OCI-LY1 (cell line): Measurements from ENCODE around the gene LRIG1.

Source experiments
- H2AFZ ChIP-seq: fragments of 200-600 bp; sonication (generic), shearing (Covaris generic); 2 replicates; pipeline ENCODE4 v1.6.0; 2014; ENCODE audit warnings: antibody characterized with exemption, mild to moderate bottlenecking, low read length
- H3F3A ChIP-seq: fragments of 200-600 bp; sonication (generic), shearing (Covaris generic); 2 replicates; pipeline ENCODE4 v1.6.0; 2014; ENCODE audit warnings: mild to moderate bottlenecking, antibody characterized with exemption, low read length, moderate library complexity; ENCODE audit not compliant: insufficient read depth
- H3K27ac ChIP-seq: fragments of 200-600 bp; sonication (generic); 2 replicates; pipeline ENCODE4 v1.5.1; 2014; ENCODE audit warnings: low read length, mixed run types, mild to moderate bottlenecking, low read depth; ENCODE audit not compliant: poor library complexity, severe bottlenecking
- H3K27me3 ChIP-seq: fragments of 200-600 bp; sonication (generic); 2 replicates; pipeline ENCODE4 v1.6.0; 2014; ENCODE audit warnings: antibody characterized with exemption, mild to moderate bottlenecking, low read length, moderate library complexity; ENCODE audit not compliant: insufficient read depth
- H3K36me3 ChIP-seq: fragments of 200-600 bp; sonication (generic); 2 replicates; pipeline ENCODE4 v1.6.1; 2014; ENCODE audit warnings: mild to moderate bottlenecking, antibody characterized with exemption, low read length, moderate library complexity, mixed read lengths; ENCODE audit not compliant: insufficient read depth
- H3K4me1 ChIP-seq: fragments of 200-600 bp; sonication (generic); 2 replicates; pipeline ENCODE4 v1.5.1; 2014; ENCODE audit warnings: mild to moderate bottlenecking, low read length, moderate library complexity; ENCODE audit not compliant: insufficient read depth, severe bottlenecking
- H3K4me2 ChIP-seq: fragments of 200-600 bp; sonication (generic), shearing (Covaris generic); 2 replicates; pipeline ENCODE4 v1.6.1; 2014; ENCODE audit warnings: low read length
- H3K4me3 ChIP-seq: fragments of 200-600 bp; sonication (generic); 2 replicates; pipeline ENCODE4 v1.5.1; 2014; ENCODE audit warnings: low read length, low read depth, mild to moderate bottlenecking, mixed read lengths; ENCODE audit not compliant: poor library complexity, severe bottlenecking
- H3K79me2 ChIP-seq: fragments of 200-600 bp; shearing (Covaris generic); 2 replicates; pipeline ENCODE4 v1.6.1; 2016; ENCODE audit warnings: mixed run types, low read length, mixed read lengths; ENCODE audit not compliant: insufficient read depth
- H3K9ac ChIP-seq: fragments of 200-600 bp; sonication (generic), shearing (Covaris generic); 2 replicates; pipeline ENCODE4 v1.6.1; 2014; ENCODE audit warnings: mild to moderate bottlenecking, low read length, mixed read lengths
- H3K9me2 ChIP-seq: fragments of 200-600 bp; sonication (generic), shearing (Covaris generic); 2 replicates; pipeline ENCODE4 v1.6.1; 2014; ENCODE audit warnings: low read depth, mild to moderate bottlenecking, low read length, mixed read lengths
- H3K9me3 ChIP-seq: fragments of 200-600 bp; shearing (Covaris generic); 2 replicates; pipeline ENCODE4 v1.6.1; 2014; ENCODE audit warnings: low read length, mixed read lengths
- H4K20me1 ChIP-seq: fragments of 200-600 bp; sonication (generic), shearing (Covaris generic); 2 replicates; pipeline ENCODE4 v1.6.0; 2016; ENCODE audit warnings: mild to moderate bottlenecking, low read length; ENCODE audit not compliant: insufficient read depth
- EZH2 ChIP-seq: fragments of 200-600 bp; sonication (generic), shearing (Covaris generic); IDR thresholded peaks from 2 replicates; pipeline ENCODE4 v1.8.0; 2017; ENCODE audit warnings: borderline replicate concordance, mixed run types, mild to moderate bottlenecking, antibody characterized with exemption, low read length, moderate library complexity, mixed read lengths
- TF ChIP-seq, protein P1 (sequence below): fragments of 200-600 bp; sonication (generic), shearing (Covaris generic); IDR thresholded peaks from 2 replicates; pipeline ENCODE4 v1.5.1; 2017; ENCODE audit warnings: mild to moderate bottlenecking, antibody characterized with exemption, low read length, moderate library complexity, mixed read lengths

Gene LRIG1

GRCh38 chr3:66355394-66355793, 145.4 kb downstream of the LRIG1 start:
- H3F3A ChIP-seq = no peaks in the 10 kb centered on the region
- no peak for TF ChIP-seq EZH2
- TF ChIP-seq, protein P1, sequence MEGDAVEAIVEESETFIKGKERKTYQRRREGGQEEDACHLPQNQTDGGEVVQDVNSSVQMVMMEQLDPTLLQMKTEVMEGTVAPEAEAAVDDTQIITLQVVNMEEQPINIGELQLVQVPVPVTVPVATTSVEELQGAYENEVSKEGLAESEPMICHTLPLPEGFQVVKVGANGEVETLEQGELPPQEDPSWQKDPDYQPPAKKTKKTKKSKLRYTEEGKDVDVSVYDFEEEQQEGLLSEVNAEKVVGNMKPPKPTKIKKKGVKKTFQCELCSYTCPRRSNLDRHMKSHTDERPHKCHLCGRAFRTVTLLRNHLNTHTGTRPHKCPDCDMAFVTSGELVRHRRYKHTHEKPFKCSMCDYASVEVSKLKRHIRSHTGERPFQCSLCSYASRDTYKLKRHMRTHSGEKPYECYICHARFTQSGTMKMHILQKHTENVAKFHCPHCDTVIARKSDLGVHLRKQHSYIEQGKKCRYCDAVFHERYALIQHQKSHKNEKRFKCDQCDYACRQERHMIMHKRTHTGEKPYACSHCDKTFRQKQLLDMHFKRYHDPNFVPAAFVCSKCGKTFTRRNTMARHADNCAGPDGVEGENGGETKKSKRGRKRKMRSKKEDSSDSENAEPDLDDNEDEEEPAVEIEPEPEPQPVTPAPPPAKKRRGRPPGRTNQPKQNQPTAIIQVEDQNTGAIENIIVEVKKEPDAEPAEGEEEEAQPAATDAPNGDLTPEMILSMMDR = no peak
- no peaks in the 10 kb centered on the region for H3K9me2 ChIP-seq
- no peak overlapping the region for H2AFZ ChIP-seq
- no peaks in the 10 kb centered on the region for H3K79me2 ChIP-seq
- H3K9ac ChIP-seq = no peak overlapping the region
- no peaks in the 10 kb centered on the region for H3K4me1 ChIP-seq
- H3K4me3 ChIP-seq = no peak overlapping the region
- H4K20me1 ChIP-seq = no peaks in the 10 kb centered on the region
- H3K4me2 ChIP-seq = no peak overlapping the region
- no peak overlapping the region for H3K27ac ChIP-seq
- H3K27me3 ChIP-seq = no peaks in the 10 kb centered on the region
- H3K9me3 ChIP-seq = no peaks in the 10 kb centered on the region
- H3K36me3 ChIP-seq = no peaks in the 10 kb centered on the region

DNA sequence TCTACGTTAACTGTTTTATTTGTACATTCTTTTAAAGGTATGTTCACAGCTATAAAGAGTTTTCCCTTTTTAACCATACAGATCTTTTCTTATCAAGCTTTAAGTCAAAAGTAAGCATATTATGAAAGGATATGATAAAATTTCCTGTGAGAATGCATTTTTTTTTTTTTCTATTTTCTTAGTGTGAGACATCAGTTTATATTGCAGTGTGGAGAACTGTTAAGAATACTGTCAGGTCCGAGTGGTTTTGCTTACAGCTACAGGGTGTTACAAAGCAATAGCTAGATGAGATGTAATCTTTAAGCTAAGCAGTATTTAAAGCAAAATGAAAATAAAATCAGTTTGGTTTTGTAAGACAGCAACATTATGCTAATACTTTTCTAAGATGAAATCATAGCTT, 146.8 kb downstream of the LRIG1 start:
- TF ChIP-seq EZH2 = no peak
- TF ChIP-seq, protein P1 = no peak

DNA sequence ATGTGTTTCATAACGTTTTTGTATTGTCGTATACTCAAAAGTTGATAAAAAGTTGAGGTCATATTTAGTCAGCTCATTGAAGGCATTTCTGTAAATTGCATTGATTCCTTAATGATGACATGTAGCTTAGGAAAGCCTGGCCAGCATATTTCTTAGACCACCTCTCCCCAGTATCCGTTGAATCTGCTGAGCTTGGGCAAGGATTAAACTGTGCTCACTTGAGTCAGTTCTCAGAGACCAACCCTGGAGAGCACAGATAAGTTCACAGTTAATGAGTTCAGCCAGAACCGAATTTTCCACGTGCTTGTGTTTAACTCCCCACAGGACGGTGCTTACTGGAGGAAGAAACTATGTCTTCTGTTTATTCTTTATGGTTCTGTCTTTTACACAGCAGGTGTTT, 147.3 kb downstream of the LRIG1 start:
- Histone ChIP-seq H4K20me1 (no peaks in the 10 kb centered on the region), H3F3A (no peaks in the 10 kb centered on the region), H3K9me3 (no peaks in the 10 kb centered on the region), H3K27me3 (no peaks in the 10 kb centered on the region), H3K27ac (no peak overlapping the region), H2AFZ (no peak overlapping the region), H3K4me2 (no peak overlapping the region), H3K9me2 (no peaks in the 10 kb centered on the region), H3K4me1 (no peaks in the 10 kb centered on the region), H3K9ac (no peak overlapping the region), H3K36me3 (no peaks in the 10 kb centered on the region), H3K79me2 (no peaks in the 10 kb centered on the region), H3K4me3 (no peak overlapping the region)
- no peak for TF ChIP-seq EZH2
- TF ChIP-seq, protein P1 = no peak

More for the DNA sequence above, 146.8 kb downstream of the LRIG1 start:
- Histone ChIP-seq H3K9me3 (no peaks in the 10 kb centered on the region), H3K27ac (no peak overlapping the region), H3K9ac (no peak overlapping the region), H3K4me1 (no peaks in the 10 kb centered on the region), H3K27me3 (no peaks in the 10 kb centered on the region), H4K20me1 (no peaks in the 10 kb centered on the region), H3K9me2 (no peaks in the 10 kb centered on the region), H3K4me2 (no peak overlapping the region), H2AFZ (no peak overlapping the region), H3K79me2 (no peaks in the 10 kb centered on the region), H3K36me3 (no peaks in the 10 kb centered on the region), H3F3A (no peaks in the 10 kb centered on the region), H3K4me3 (no peak overlapping the region)
